KMS-11 (cell line): ENCODE results near the gene DEPDC1.

Experiments used
- H2AFZ ChIP-seq: fragments of 200-600 bp; sonication (generic); 2 replicates; pipeline ENCODE4 v1.6.1; 2016; ENCODE audit warnings: antibody characterized with exemption, mixed run types, low read depth
- H3K27ac ChIP-seq: fragments of 200-600 bp; sonication (generic); 2 replicates; pipeline ENCODE4 v1.6.1; 2016; ENCODE audit warnings: mild to moderate bottlenecking, mixed run types
- H3K27me3 ChIP-seq: fragments of 200-600 bp; sonication (generic); 2 replicates; pipeline ENCODE4 v1.6.1; 2017; ENCODE audit warnings: mild to moderate bottlenecking, low read depth, mixed run types, moderate library complexity; ENCODE audit not compliant: insufficient read depth
- H3K36me3 ChIP-seq: fragments of 200-600 bp; sonication (generic); 2 replicates; pipeline ENCODE4 v1.6.1; 2017; ENCODE audit warnings: mild to moderate bottlenecking, mixed run types; ENCODE audit not compliant: insufficient read depth
- H3K4me1 ChIP-seq: fragments of 200-600 bp; sonication (generic); 2 replicates; pipeline ENCODE4 v1.6.1; 2016; ENCODE audit warnings: mild to moderate bottlenecking, low read depth, mixed run types; ENCODE audit not compliant: poor library complexity, severe bottlenecking
- H3K4me2 ChIP-seq: fragments of 200-600 bp; sonication (generic); 2 replicates; pipeline ENCODE4 v1.7.0; 2016; ENCODE audit warnings: mild to moderate bottlenecking, mixed run types
- H3K4me3 ChIP-seq: fragments of 200-600 bp; sonication (generic); IDR thresholded peaks from 2 replicates; pipeline ENCODE4 v1.6.1; 2017; ENCODE audit warnings: low read depth, low read length, mixed read lengths; ENCODE audit not compliant: insufficient read depth
- H3K79me2 ChIP-seq: fragments of 200-600 bp; sonication (generic); 2 replicates; pipeline ENCODE4 v1.6.1; 2016; ENCODE audit warnings: low read depth, mixed run types; ENCODE audit not compliant: insufficient read depth
- H3K9ac ChIP-seq: fragments of 200-600 bp; sonication (generic); 2 replicates; pipeline ENCODE4 v1.6.1; 2016; ENCODE audit warnings: mild to moderate bottlenecking, mixed run types
- H4K20me1 ChIP-seq: fragments of 200-600 bp; sonication (generic); 2 replicates; pipeline ENCODE4 v1.6.1; 2016; ENCODE audit warnings: mild to moderate bottlenecking, mixed run types; ENCODE audit not compliant: insufficient read depth
- CTCF ChIP-seq: fragments of 200-600 bp; sonication (generic); conservative IDR thresholded peaks from 2 replicates; pipeline ENCODE4 v1.6.1; 2017; ENCODE audit warnings: low read depth, mild to moderate bottlenecking, antibody characterized with exemption, low read length, moderate library complexity, mixed read lengths

The DEPDC1 gene

GRCh38 chr1:68456202-68456601, 40.7 kb downstream of the DEPDC1 start:
- no peak for TF ChIP-seq CTCF
- H3K36me3 ChIP-seq: no peaks in the 10 kb centered on the region
- no peak overlapping the region for H3K4me3 ChIP-seq
- no peak overlapping the region for H3K4me2 ChIP-seq
- H3K4me1 ChIP-seq: no peaks in the 10 kb centered on the region
- H4K20me1 ChIP-seq: no peaks in the 10 kb centered on the region
- H3K9ac ChIP-seq: no peak overlapping the region
- no peaks in the 10 kb centered on the region for H3K79me2 ChIP-seq
- H2AFZ ChIP-seq: no peak overlapping the region
- no peak overlapping the region for H3K27ac ChIP-seq
- H3K27me3 ChIP-seq: no peaks in the 10 kb centered on the region

GRCh38 chr1:68454534-68454933, 42.3 kb downstream of the DEPDC1 start:
- H3K36me3 ChIP-seq: no peaks in the 10 kb centered on the region
- H3K4me2 ChIP-seq: no peak overlapping the region
- H3K4me3 ChIP-seq: no peak overlapping the region
- H3K9ac ChIP-seq: no peak overlapping the region
- no peak overlapping the region for H2AFZ ChIP-seq
- TF ChIP-seq CTCF: no peak
- H4K20me1 ChIP-seq: no peaks in the 10 kb centered on the region
- no peaks in the 10 kb centered on the region for H3K27me3 ChIP-seq
- no peaks in the 10 kb centered on the region for H3K79me2 ChIP-seq
- H3K27ac ChIP-seq: no peak overlapping the region
- no peaks in the 10 kb centered on the region for H3K4me1 ChIP-seq

DNA sequence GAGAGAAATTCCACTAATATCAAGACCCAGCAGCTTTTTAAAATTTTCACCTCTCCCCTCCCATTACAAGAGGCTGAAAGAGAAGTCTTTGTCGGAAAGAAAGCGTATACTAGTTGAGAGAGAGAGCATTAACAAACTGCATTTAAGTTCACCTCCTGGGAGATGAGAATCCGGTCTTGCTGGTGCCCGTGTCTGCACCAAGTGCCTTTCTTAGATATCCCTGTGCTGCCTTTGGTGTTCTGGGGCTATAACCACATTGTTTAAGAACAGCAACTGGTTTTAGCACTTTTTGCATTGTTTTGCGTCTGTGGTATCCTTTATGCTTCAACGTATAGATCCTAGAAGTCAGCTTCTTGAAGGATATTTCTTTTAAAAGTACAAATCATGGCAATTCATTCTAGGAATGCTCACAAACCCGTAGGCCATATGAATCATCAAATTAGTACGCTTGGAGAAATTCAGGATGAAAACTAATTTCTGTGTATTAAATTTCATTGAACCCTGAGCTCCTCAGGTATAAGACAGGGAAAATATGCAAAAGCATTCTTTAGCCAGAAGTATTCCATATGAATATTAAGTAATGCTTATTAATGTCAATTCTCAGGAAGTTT, 43.7 kb downstream of the DEPDC1 start:
- Histone ChIP-seq H4K20me1 (no peaks in the 10 kb centered on the region), H3K9ac (no peak overlapping the region), H3K36me3 (no peaks in the 10 kb centered on the region), H3K4me3 (no peak overlapping the region), H3K79me2 (no peaks in the 10 kb centered on the region), H3K27ac (no peak overlapping the region), H3K4me1 (no peaks in the 10 kb centered on the region), H3K4me2 (no peak overlapping the region), H2AFZ (no peak overlapping the region), H3K27me3 (no peaks in the 10 kb centered on the region)
- no peak for TF ChIP-seq CTCF

DNA sequence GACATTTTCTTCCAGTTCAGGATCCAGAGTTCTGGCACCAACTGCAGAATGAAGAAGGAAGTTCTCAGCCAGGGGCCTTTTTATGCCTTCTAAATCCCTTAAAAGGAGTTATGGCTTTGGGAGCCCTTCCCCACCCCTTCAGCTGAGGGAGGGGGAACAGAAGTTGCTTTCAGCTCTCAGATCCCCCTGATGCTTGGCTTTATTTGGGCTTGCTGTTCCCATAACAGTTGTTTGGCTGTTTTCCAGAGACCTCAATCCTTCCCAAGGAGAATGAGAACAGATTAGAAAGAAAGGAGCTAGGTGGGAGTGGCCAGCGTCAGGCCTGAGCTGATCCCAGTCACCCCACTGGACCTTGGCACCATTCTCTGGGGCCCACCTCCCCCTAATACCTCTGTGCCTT, 47.0 kb downstream of the DEPDC1 start, which contains the start of gene RPE65:
TSS of gene RPE65 (minus strand) at position 54 of the 400 bp plus-strand sequence. CDS start at position 5, 49 bp downstream.
- Histone ChIP-seq H3K9ac (no peak within 1 kb of the TSS), H2AFZ (no peak within 1 kb of the TSS), H3K79me2 (no peaks in the 10 kb centered on the region)

More for the DNA sequence above, 47.0 kb downstream of the DEPDC1 start, which contains the start of gene RPE65:
- H4K20me1 ChIP-seq: no peaks in the 10 kb centered on the region
- no peaks in the 10 kb centered on the region for H3K36me3 ChIP-seq
- H3K4me3 ChIP-seq: no peak within 1 kb of the TSS
- no peak within 1 kb of the TSS for H3K27ac ChIP-seq
- no peak within 1 kb of the TSS for H3K4me2 ChIP-seq
- no peaks in the 10 kb centered on the region for H3K27me3 ChIP-seq
- no peak for TF ChIP-seq CTCF
- no peaks in the 10 kb centered on the region for H3K4me1 ChIP-seq
